HEK293 (cell line): ENCODE results near the gene CCL14.
"Not testable (repeated sequence)": the region's sequence is repeated elsewhere in the genome, so short reads cannot be mapped to it uniquely, and the experiment has no call there.

ENCODE experiments used
- CTCF ChIA-PET: fragments of 350-600 bp; formaldehyde crosslinking; extraction: SDS; loops from one replicate; lab custom pipeline; 2021; ENCODE audit warnings: antibody characterized with exemption; lab: Yijun Ruan, JAX
- POLR2A ChIA-PET: fragments of 300-600 bp; formaldehyde crosslinking; extraction: SDS; loops from one replicate; lab custom pipeline; 2020; ENCODE audit warnings: antibody characterized with exemption, inconsistent platforms; lab: Yijun Ruan, JAX
- H3K27ac ChIP-seq: fragments of 200-500 bp; sonication (Bioruptor generic); 2 replicates; pipeline ENCODE4 v1.5.1; 2014; ENCODE audit warnings: low read depth, low read length, control low read depth, inconsistent platforms; ENCODE audit errors: extremely low read depth
- H3K36me3 ChIP-seq, 2 experiments: fragments of 200-500 bp in 1 of 2; sonication (Bioruptor generic) in 1 of 2; 1 replicate in 1 of 2; 2 replicates in 1 of 2; pipeline ENCODE4 v1.5.1; 2014 to 2017; ENCODE audit warnings: inconsistent platforms in 2 of 2, low read length in 2 of 2; ENCODE audit not compliant: control insufficient read depth in 2 of 2, insufficient read depth in 1 of 2
- H3K4me1 ChIP-seq: fragments of 200-500 bp; sonication (Bioruptor generic); 2 replicates; pipeline ENCODE4 v1.5.1; 2014; ENCODE audit warnings: mild to moderate bottlenecking, low read length, inconsistent platforms; ENCODE audit not compliant: control insufficient read depth, insufficient read depth
- H3K4me3 ChIP-seq: 2 replicates; pipeline ENCODE4 v1.5.1; 2011; ENCODE audit warnings: low read depth, mild to moderate bottlenecking, control low read depth, low read length, moderate library complexity
- H3K9me3 ChIP-seq: fragments of 200-500 bp; sonication (Bioruptor generic); 2 replicates; pipeline ENCODE4 v1.5.1; 2014; ENCODE audit warnings: low read depth, low read length, inconsistent platforms; ENCODE audit not compliant: control insufficient read depth, insufficient read depth
- KLF1 ChIP-seq: fragments of 450-650 bp; formaldehyde crosslinking; IDR thresholded peaks from 2 replicates; pipeline ENCODE4 v1.5.1; 2016; ENCODE audit warnings: missing biosample characterization, missing genetic modification characterization
- ZBTB17 ChIP-seq: fragments of 450-650 bp; formaldehyde crosslinking; IDR thresholded peaks from 2 replicates; pipeline ENCODE4 v1.5.1; 2016; ENCODE audit warnings: missing biosample characterization, missing genetic modification characterization
- ZNF121 ChIP-seq: fragments of 450-650 bp; formaldehyde crosslinking; IDR thresholded peaks from 2 replicates; pipeline ENCODE4 v1.5.1; 2016; ENCODE audit warnings: missing biosample characterization, missing genetic modification characterization
- ZNF133 ChIP-seq: fragments of 450-650 bp; formaldehyde crosslinking; IDR thresholded peaks from 2 replicates; pipeline ENCODE4 v1.5.1; 2016; ENCODE audit warnings: missing biosample characterization, missing genetic modification characterization
- ZNF184 ChIP-seq: fragments of 450-650 bp; IDR thresholded peaks from 2 replicates; pipeline ENCODE4 v1.5.1; 2018; ENCODE audit warnings: missing biosample characterization, mild to moderate bottlenecking, missing genetic modification characterization
- ZNF341 ChIP-seq: fragments of 450-650 bp; formaldehyde crosslinking; IDR thresholded peaks from 2 replicates; pipeline ENCODE4; 2016; ENCODE audit warnings: low read depth, missing biosample characterization, missing genetic modification characterization
- ZNF555 ChIP-seq: fragments of 450-650 bp; formaldehyde crosslinking; conservative IDR thresholded peaks from 2 replicates; pipeline ENCODE4 v1.5.1; 2017; ENCODE audit warnings: missing biosample characterization, mild to moderate bottlenecking, missing genetic modification characterization, inconsistent platforms
- ZNF747 ChIP-seq: fragments of 450-650 bp; formaldehyde crosslinking; IDR thresholded peaks from 2 replicates; pipeline ENCODE4 v1.5.1; 2016; ENCODE audit warnings: missing biosample characterization, missing genetic modification characterization
- TF ChIP-seq, protein P1 (sequence below): fragments of 450-650 bp; formaldehyde crosslinking; IDR thresholded peaks from 2 replicates; pipeline ENCODE4 v1.5.0; 2017; ENCODE audit warnings: missing biosample characterization, missing genetic modification characterization, borderline replicate concordance
- TF ChIP-seq, protein P2 (sequence below): fragments of 450-650 bp; formaldehyde crosslinking; IDR thresholded peaks from 2 replicates; pipeline ENCODE4 v1.5.1; 2016; ENCODE audit warnings: missing biosample characterization, missing genetic modification characterization
- TF ChIP-seq, protein P3 (sequence below): fragments of 450-650 bp; formaldehyde crosslinking; IDR thresholded peaks from 2 replicates; pipeline ENCODE4 v1.5.1; 2016; ENCODE audit warnings: missing biosample characterization, missing genetic modification characterization
- TF ChIP-seq, protein P4 (sequence below): fragments of 450-650 bp; formaldehyde crosslinking; conservative IDR thresholded peaks from 2 replicates; pipeline ENCODE4 v1.5.1; 2016; ENCODE audit warnings: low read depth, missing biosample characterization, missing genetic modification characterization

The CCL14 gene

GRCh38 chr17:35942588-35943186 is 43.8 kb downstream of the CCL14 start (continued):
- TF ChIP-seq, protein P1, sequence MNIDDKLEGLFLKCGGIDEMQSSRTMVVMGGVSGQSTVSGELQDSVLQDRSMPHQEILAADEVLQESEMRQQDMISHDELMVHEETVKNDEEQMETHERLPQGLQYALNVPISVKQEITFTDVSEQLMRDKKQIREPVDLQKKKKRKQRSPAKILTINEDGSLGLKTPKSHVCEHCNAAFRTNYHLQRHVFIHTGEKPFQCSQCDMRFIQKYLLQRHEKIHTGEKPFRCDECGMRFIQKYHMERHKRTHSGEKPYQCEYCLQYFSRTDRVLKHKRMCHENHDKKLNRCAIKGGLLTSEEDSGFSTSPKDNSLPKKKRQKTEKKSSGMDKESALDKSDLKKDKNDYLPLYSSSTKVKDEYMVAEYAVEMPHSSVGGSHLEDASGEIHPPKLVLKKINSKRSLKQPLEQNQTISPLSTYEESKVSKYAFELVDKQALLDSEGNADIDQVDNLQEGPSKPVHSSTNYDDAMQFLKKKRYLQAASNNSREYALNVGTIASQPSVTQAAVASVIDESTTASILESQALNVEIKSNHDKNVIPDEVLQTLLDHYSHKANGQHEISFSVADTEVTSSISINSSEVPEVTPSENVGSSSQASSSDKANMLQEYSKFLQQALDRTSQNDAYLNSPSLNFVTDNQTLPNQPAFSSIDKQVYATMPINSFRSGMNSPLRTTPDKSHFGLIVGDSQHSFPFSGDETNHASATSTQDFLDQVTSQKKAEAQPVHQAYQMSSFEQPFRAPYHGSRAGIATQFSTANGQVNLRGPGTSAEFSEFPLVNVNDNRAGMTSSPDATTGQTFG (tag by site-specific recombination) = no peak
- TF ChIP-seq ZNF133 (no peak), ZNF555 (tag by site-specific recombination) (no peak), ZBTB17 (tag by site-specific recombination) (peak; percentile 69; the same call in 1 of the 2 replicates), KLF1 (tag by site-specific recombination) (no peak), ZNF121 (tag by site-specific recombination) (no peak), ZNF341 (tag by site-specific recombination) (peak; percentile 56), ZNF747 (tag by site-specific recombination) (no peak), ZNF184 (tag by site-specific recombination) (no peak)
- TF ChIP-seq, protein P2, sequence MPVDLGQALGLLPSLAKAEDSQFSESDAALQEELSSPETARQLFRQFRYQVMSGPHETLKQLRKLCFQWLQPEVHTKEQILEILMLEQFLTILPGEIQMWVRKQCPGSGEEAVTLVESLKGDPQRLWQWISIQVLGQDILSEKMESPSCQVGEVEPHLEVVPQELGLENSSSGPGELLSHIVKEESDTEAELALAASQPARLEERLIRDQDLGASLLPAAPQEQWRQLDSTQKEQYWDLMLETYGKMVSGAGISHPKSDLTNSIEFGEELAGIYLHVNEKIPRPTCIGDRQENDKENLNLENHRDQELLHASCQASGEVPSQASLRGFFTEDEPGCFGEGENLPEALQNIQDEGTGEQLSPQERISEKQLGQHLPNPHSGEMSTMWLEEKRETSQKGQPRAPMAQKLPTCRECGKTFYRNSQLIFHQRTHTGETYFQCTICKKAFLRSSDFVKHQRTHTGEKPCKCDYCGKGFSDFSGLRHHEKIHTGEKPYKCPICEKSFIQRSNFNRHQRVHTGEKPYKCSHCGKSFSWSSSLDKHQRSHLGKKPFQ (tag by site-specific recombination) = 0 out of 2 replicates have a peak, but pooled peaks have one; percentile 29
- TF ChIP-seq, protein P3, sequence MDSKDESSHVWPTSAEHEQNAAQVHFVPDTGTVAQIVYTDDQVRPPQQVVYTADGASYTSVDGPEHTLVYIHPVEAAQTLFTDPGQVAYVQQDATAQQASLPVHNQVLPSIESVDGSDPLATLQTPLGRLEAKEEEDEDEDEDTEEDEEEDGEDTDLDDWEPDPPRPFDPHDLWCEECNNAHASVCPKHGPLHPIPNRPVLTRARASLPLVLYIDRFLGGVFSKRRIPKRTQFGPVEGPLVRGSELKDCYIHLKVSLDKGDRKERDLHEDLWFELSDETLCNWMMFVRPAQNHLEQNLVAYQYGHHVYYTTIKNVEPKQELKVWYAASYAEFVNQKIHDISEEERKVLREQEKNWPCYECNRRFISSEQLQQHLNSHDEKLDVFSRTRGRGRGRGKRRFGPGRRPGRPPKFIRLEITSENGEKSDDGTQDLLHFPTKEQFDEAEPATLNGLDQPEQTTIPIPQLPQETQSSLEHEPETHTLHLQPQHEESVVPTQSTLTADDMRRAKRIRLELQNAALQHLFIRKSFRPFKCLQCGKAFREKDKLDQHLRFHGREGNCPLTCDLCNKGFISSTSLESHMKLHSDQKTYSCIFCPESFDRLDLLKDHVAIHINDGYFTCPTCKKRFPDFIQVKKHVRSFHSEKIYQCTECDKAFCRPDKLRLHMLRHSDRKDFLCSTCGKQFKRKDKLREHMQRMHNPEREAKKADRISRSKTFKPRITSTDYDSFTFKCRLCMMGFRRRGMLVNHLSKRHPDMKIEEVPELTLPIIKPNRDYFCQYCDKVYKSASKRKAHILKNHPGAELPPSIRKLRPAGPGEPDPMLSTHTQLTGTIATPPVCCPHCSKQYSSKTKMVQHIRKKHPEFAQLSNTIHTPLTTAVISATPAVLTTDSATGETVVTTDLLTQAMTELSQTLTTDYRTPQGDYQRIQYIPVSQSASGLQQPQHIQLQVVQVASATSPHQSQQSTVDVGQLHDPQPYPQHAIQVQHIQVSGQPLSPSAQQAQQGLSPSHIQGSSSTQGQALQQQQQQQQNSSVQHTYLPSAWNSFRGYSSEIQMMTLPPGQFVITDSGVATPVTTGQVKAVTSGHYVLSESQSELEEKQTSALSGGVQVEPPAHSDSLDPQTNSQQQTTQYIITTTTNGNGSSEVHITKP (tag by site-specific recombination) = peak; percentile 80
- TF ChIP-seq, protein P4, sequence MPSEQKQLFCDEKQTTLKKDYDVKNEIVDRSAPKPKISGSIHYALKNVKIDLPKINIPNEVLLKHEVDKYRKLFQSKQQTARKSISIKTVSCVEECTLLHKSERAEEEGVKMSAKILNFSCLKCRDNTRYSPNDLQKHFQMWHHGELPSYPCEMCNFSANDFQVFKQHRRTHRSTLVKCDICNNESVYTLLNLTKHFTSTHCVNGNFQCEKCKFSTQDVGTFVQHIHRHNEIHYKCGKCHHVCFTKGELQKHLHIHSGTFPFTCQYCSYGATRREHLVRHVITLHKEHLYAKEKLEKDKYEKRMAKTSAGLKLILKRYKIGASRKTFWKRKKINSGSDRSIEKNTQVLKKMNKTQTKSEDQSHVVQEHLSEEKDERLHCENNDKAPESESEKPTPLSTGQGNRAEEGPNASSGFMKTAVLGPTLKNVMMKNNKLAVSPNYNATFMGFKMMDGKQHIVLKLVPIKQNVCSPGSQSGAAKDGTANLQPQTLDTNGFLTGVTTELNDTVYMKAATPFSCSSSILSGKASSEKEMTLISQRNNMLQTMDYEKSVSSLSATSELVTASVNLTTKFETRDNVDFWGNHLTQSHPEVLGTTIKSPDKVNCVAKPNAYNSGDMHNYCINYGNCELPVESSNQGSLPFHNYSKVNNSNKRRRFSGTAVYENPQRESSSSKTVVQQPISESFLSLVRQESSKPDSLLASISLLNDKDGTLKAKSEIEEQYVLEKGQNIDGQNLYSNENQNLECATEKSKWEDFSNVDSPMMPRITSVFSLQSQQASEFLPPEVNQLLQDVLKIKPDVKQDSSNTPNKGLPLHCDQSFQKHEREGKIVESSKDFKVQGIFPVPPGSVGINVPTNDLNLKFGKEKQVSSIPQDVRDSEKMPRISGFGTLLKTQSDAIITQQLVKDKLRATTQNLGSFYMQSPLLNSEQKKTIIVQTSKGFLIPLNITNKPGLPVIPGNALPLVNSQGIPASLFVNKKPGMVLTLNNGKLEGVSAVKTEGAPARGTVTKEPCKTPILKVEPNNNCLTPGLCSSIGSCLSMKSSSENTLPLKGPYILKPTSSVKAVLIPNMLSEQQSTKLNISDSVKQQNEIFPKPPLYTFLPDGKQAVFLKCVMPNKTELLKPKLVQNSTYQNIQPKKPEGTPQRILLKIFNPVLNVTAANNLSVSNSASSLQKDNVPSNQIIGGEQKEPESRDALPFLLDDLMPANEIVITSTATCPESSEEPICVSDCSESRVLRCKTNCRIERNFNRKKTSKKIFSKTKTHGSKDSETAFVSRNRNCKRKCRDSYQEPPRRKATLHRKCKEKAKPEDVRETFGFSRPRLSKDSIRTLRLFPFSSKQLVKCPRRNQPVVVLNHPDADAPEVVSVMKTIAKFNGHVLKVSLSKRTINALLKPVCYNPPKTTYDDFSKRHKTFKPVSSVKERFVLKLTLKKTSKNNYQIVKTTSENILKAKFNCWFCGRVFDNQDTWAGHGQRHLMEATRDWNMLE (tag by site-specific recombination) = no peak

- TF ChIP-seq, protein P3 (tag by site-specific recombination) = peak; percentile 75
- TF ChIP-seq, all 188 proteins: peak for 1; not testable (repeated sequence) for 187
- H3K9me3 ChIP-seq, POLR2A ChIA-PET, H3K4me3 ChIP-seq, H3K36me3 ChIP-seq, H3K27ac ChIP-seq, H3K4me1 ChIP-seq: not testable (repeated sequence)
- CTCF ChIA-PET = interaction anchor here (1.1 to 2.8 kb wide), 2 partner anchors 10 to 87 kb away, joined by 5 to 8 read pairs; no protein-coding TSS in a partner anchor
These were observed 48.0 kb downstream of the CCL14 start for GRCh38 chr17:35938492-35938891.
